HG03060 (cell line): ENCODE results near the gene MCM3AP.

Experiments used
- ATAC-seq: cut with Tn5 transposase; IDR thresholded peaks from one replicate; pipeline ENCODE4 v1.9.1; 2021; ENCODE audit warnings: low read depth, moderate number of reproducible peaks; ENCODE audit not compliant: unreplicated experiment

Gene MCM3AP

DNA sequence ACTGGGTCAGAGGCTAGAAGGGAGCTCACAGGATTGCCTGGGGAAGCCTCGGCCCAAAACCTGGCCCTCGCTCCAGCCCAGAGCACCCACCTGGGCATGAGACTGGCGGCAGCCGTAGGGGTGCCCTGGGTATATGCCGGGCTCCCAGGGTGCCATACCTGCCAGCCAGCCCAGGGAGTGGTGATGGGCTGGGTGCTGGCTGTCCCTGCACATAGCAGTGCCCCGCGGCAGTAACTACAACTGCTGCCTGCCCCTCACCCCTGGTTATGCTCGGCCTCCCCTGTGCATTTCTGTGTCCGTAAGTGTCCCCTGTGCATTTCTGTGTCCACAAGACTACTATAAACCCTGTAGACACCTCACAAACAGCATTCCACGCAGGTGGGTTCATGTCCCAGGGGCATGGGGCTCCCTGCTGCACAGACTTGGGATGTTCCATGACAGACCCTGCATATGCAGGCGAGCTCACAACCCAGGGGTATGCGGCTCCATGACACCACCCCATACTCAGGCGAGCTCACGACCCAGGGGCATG, 95.4 kb downstream of the MCM3AP start:
- no peak for ATAC-seq

DNA sequence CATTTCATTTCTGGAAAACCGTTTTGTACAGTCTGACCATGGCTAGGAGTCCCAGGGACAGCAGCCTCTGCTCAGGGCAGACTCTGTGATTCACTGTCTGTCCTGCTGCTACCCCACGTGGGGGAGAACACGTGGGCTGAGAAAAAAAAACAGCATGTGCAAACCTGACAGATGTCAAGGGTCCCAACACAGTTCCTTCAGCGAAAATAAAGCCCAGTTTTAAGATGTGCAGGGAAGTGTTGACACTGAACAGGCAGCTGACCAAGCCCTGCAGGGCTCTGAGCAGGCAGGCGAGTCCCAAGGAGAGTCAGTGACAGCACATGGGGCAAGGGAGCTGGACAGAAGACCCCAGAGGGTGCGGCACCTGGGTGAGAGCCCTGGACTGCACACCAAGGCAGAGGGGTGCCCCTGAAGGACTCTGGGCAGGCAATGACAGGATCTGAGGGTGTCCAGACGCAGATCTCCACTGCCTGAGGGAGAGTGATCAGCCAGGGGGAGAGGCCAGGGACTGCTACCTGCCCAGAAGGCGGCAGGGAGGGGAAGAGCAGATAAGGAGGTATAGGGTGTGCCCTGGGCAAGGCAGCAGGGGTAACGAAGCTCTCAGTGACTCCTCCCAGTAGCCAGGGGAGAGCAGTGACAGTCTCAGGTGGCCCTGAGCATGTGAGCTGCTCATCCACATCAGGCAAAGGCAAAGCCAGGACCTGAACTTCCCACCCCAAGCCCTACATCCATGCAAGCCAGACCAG, 96.0 kb downstream of the MCM3AP start:
- no peak for ATAC-seq

DNA sequence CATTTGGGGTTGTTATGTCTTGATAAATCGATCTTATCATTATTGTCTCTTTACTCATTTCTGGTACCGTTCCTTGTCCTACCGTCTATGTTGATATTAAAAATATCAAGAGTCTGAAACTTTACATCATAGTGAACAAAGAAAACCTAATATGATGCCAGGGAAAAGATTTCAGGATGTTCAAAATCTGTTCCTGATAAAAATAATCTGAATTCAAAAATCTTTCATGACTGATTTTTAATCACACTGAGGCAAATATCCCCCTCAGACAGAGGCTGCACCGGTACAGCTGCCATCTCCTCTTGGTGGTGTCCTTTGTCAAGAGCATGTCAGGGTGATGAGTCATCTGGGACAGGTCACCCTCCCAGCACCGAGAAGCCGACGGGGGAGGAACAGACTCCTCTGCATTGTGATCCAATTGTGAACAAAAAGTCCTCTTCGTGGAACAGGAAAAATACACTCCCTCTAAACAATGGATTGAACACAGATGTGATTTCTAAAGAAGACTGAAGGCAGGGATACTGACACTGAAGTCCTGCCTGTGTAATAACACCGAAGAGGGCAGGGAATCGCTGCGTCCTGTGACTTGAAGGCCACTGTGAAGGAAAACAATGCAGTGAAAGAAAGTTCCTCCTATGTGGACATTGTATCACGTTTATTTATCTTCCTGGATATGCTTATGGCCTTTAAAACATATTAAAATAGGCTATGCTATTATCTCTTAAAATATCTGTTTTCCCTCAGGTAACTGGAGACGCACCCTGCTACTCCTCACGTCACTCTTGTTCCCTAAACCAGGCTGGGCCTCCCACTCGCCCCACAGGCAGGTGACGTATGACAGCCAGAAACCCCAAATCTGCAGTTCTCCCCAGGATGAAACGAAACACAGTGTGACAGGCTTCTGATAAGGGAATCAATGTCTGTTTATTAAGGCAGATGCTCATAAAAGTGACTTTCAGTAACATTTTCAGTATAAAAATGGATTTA, 96.9 kb downstream of the MCM3AP start:
- no peak for ATAC-seq

- ATAC-seq, result no peak
Observed at GRCh38 chr21:46187814-46188213, 97.6 kb downstream of the MCM3AP start.

DNA sequence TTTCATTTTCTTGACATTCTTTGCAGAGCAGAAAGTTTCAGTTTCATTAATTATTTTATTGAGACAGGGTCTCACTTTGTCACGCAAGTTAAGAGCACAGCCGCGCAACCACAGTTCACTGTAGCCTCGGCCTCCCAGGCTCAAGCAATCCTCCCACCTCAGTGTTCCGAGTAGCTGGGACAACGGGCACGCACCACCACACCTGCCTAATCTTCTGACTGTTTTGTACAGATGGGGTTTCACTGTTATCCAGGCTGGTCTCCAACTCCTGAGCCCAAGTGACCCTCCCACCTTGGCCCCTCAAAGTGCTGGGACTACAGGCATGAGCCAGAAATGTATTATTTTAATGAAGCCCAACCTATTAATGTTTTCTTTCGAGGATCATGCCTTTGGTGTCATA, 98.2 kb downstream of the MCM3AP start:
- no peak for ATAC-seq

DNA sequence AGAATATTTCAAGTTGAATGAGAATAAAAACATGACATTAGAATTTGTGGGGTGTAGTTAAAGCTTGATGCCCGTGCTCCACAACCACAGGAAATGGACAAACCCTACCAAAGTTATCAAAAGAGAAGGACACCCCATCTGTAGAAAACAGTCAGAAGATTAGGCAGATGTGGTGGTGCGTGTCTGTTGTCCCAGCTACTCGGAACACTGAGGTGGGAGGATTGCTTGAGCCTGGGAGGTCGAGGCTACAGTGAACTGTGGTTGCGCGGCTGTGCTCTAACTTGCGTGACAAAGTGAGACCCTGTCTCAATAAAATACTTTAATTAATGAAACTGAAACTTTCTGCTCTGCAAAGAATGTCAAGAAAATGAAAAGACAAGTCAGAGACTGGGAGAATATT, 99.7 kb downstream of the MCM3AP start:
- ATAC-seq, result no peak
